Osteoblast (primary cell): ENCODE measurements around the gene MTHFD2L. TPM values are rescaled to one million over a fixed set of nuclear protein-coding genes. Genes with fewer than 3 reads are reported as not detected.

Experiments
- DNase-seq: peaks from one replicate; pipeline ENCODE4 v3.0.0; 2011; ENCODE audit warnings: low spot score, mixed read lengths; ENCODE audit not compliant: insufficient read length; ENCODE audit errors: missing footprints
- H2AFZ ChIP-seq: 2 replicates; pipeline ENCODE4 v1.6.0; 2011; ENCODE audit warnings: mild to moderate bottlenecking, low read length
- H3K27ac ChIP-seq: 2 replicates; pipeline ENCODE4 v1.5.1; 2011; ENCODE audit warnings: mild to moderate bottlenecking, low read depth, low read length, moderate library complexity
- H3K27me3 ChIP-seq: 2 replicates; pipeline ENCODE4 v1.6.0; 2012; ENCODE audit warnings: mild to moderate bottlenecking, control low read depth, inconsistent platforms, low read length, moderate library complexity; ENCODE audit not compliant: insufficient read depth
- H3K36me3 ChIP-seq: 2 replicates; pipeline ENCODE4 v1.5.1; 2011; ENCODE audit warnings: mild to moderate bottlenecking, low read length, control low read depth, moderate library complexity; ENCODE audit not compliant: insufficient read depth
- H3K4me1 ChIP-seq: 2 replicates; pipeline ENCODE4 v1.5.1; 2011; ENCODE audit warnings: mild to moderate bottlenecking, low read length, control low read depth, moderate library complexity; ENCODE audit not compliant: insufficient read depth
- H3K4me2 ChIP-seq: 2 replicates; pipeline ENCODE4 v1.6.0; 2011; ENCODE audit warnings: mild to moderate bottlenecking, low read length; ENCODE audit not compliant: insufficient read depth
- H3K4me3 ChIP-seq: fragments of 200-600 bp; sonication (generic); 3 replicates; pipeline ENCODE4 v1.5.1; 2012; ENCODE audit warnings: mild to moderate bottlenecking, low read length, inconsistent platforms; ENCODE audit not compliant: insufficient read depth
- H3K79me2 ChIP-seq: 2 replicates; pipeline ENCODE4 v1.6.0; 2012; ENCODE audit warnings: mild to moderate bottlenecking, low read length, control low read depth, inconsistent platforms; ENCODE audit not compliant: insufficient read depth
- H3K9me3 ChIP-seq: 2 replicates; pipeline ENCODE4 v1.5.1; 2011; ENCODE audit warnings: low read depth, low read length, control low read depth
- H4K20me1 ChIP-seq: 2 replicates; pipeline ENCODE4 v1.6.0; 2012; ENCODE audit warnings: mild to moderate bottlenecking, low read length, control low read depth; ENCODE audit not compliant: insufficient read depth
- total RNA-seq: library from RNA; depleted of rRNA; stranded (reverse); fragments of >200 nt; gene quantifications from 2 replicates; pipeline ENCODE4 v1.2.3, GENCODE V29; 2012
- TF ChIP-seq, protein P1 (sequence below): IDR thresholded peaks from 2 replicates; pipeline ENCODE4 v1.5.1; 2011; ENCODE audit warnings: mild to moderate bottlenecking, low read depth, low read length, moderate library complexity; ENCODE audit errors: extremely low read depth

The MTHFD2L gene
- total RNA-seq, 1 donor, result 13.0 TPM

DNA sequence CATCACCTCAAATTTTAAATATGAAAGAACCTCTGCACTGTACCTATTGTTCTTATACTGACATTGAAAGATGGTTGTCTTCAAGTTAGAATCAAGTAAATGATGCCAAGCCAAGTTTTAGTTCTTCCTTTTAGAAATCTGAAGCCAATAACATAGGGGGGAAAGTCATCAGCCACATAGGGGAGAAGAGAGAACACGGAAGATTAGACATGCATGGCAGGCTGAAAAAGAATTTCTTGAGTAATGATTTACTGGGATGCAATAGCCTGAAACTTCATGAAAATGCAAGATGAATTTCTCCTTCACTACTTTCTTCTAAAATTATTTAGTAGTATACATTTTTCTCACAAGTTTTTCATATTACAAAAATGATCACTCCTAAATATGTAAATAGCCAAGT is 136.8 kb downstream of the MTHFD2L start:
- Histone ChIP-seq H3K9me3 (no peaks in the 10 kb centered on the region), H3K4me3 (no peak overlapping the region), H3K27ac (no peak overlapping the region), H3K27me3 (no peaks in the 10 kb centered on the region), H3K79me2 (no peaks in the 10 kb centered on the region), H3K36me3 (no peaks in the 10 kb centered on the region), H4K20me1 (no peaks in the 10 kb centered on the region), H3K4me2 (no peak overlapping the region), H2AFZ (no peak overlapping the region), H3K4me1 (peaks cover 7% of the 10 kb centered on the region)
- TF ChIP-seq, protein P1, sequence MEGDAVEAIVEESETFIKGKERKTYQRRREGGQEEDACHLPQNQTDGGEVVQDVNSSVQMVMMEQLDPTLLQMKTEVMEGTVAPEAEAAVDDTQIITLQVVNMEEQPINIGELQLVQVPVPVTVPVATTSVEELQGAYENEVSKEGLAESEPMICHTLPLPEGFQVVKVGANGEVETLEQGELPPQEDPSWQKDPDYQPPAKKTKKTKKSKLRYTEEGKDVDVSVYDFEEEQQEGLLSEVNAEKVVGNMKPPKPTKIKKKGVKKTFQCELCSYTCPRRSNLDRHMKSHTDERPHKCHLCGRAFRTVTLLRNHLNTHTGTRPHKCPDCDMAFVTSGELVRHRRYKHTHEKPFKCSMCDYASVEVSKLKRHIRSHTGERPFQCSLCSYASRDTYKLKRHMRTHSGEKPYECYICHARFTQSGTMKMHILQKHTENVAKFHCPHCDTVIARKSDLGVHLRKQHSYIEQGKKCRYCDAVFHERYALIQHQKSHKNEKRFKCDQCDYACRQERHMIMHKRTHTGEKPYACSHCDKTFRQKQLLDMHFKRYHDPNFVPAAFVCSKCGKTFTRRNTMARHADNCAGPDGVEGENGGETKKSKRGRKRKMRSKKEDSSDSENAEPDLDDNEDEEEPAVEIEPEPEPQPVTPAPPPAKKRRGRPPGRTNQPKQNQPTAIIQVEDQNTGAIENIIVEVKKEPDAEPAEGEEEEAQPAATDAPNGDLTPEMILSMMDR, result no peak
- no peak for DNase-seq

DNA sequence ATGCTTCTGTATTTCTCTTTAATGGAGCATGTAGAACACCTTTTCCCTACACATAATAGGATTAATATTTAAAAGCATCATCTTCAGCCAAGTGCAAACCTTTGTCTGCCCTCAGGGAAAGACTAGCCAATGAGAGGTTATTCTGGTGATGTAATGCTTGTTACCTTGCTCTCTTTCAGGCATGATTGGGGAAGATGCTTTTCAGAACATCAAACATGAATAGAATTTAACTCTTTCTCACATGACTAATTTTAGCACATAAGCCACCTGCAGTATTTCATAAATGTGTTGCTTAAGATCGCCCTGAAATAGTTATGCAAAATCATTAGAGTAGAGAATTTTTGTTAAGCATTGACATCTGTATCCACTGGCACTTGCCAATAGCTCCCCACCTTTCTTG is 139.6 kb downstream of the MTHFD2L start:
- H3K79me2 ChIP-seq, result no peaks in the 10 kb centered on the region
- TF ChIP-seq, protein P1, result no peak
- no peak overlapping the region for H3K4me2 ChIP-seq

DNA sequence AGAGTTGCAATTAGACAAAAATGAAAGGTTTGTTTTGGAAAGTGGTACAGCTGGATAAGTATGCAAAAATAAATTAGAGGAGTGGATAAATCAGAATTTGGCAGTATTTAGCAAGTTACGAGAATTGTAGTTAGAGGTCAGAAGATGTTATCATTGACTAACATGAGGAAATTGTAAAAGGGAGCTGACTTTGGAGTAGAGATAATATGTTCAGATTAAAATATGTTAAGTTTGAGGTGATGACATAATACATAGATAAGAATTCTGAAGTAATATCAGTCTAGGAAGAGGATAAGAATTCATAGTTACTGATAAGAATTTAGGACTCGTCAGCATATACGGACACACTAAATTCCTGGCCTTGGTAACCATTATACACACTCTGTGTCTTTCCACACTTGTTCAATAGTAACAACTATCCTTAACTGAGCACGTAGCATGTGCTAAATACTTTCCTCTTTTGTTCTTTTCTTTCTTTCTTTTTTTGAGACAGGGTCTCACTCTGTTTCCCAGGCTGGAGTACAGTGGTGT is 146.2 kb downstream of the MTHFD2L start:
- TF ChIP-seq, protein P1, result no peak
- Histone ChIP-seq H2AFZ (no peak overlapping the region), H3K27me3 (no peaks in the 10 kb centered on the region), H3K36me3 (no peaks in the 10 kb centered on the region), H3K79me2 (no peaks in the 10 kb centered on the region), H3K4me3 (no peak overlapping the region), H3K9me3 (no peaks in the 10 kb centered on the region), H3K4me2 (no peak overlapping the region), H4K20me1 (no peaks in the 10 kb centered on the region), H3K4me1 (no peaks in the 10 kb centered on the region), H3K27ac (no peak overlapping the region)
- DNase-seq, result no peak

More for the DNA sequence above, 139.6 kb downstream of the MTHFD2L start:
- Histone ChIP-seq H3K4me1 (no peaks in the 10 kb centered on the region), H4K20me1 (no peaks in the 10 kb centered on the region), H3K27me3 (no peaks in the 10 kb centered on the region), H3K27ac (no peak overlapping the region), H3K9me3 (no peaks in the 10 kb centered on the region), H3K36me3 (no peaks in the 10 kb centered on the region), H2AFZ (no peak overlapping the region), H3K4me3 (no peak overlapping the region)
- no peak for DNase-seq

DNA sequence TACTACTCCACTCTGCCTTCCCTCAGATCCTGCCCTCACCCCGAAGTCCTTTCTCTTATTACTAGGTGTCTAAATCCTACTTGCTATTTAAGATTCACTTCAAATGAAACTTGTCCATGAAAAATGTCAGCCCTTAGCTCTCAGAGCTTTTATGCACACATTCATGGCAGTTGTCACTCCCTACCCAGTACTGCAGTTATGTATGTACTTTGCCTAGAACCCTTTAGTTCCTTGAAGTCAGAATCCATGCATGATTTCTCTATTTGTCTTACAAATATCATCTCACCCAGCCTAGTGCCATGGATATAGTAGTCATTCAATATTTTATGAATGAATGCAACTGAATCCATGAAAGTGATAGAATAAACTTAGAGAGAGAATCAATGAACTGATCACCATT is 147.1 kb downstream of the MTHFD2L start:
- Histone ChIP-seq H3K36me3 (no peaks in the 10 kb centered on the region), H4K20me1 (no peaks in the 10 kb centered on the region), H3K4me1 (no peaks in the 10 kb centered on the region), H3K79me2 (no peaks in the 10 kb centered on the region), H3K9me3 (no peaks in the 10 kb centered on the region), H3K27ac (no peak overlapping the region), H3K4me3 (no peak overlapping the region), H3K27me3 (no peaks in the 10 kb centered on the region), H2AFZ (no peak overlapping the region), H3K4me2 (no peak overlapping the region)
- DNase-seq, result no peak
- TF ChIP-seq, protein P1, result no peak
